ENCODE results near the gene SND1.

The SND1 gene

GRCh38 chr7:128029405-128029995, 377.5 kb downstream of the SND1 start:
- H3K4me3 ChIP-seq (replicated peaks; ENCODE audit: low read depth, low read length) = no peak overlapping the region
- no peak for TF ChIP-seq CTCF (IDR thresholded peaks at IDR 0.05; ENCODE audit: low read length, missing control alignments)
- DNase-seq (ENCODE audit: low read depth) = no peak

GRCh38 chr7:128030263-128030653, 378.3 kb downstream of the SND1 start:
- no peak for TF ChIP-seq CTCF (IDR thresholded peaks at IDR 0.05; ENCODE audit: low read length, missing control alignments)
- DNase-seq (ENCODE audit: low read depth) = no peak
- no peak overlapping the region for H3K4me3 ChIP-seq (replicated peaks; ENCODE audit: low read depth, low read length)

- peak; percentile 3 for TF ChIP-seq CTCF (IDR thresholded peaks at IDR 0.05; ENCODE audit: low read length, missing control alignments)
Observed at GRCh38 chr7:128030654-128031611, 378.9 kb downstream of the SND1 start, which contains the start of gene LRRC4. TSS of gene LRRC4 (minus strand) at chr7:128031437. CDS start at chr7:128030640, 797 bp downstream.

GRCh38 chr7:128031901-128032604, 380.1 kb downstream of the SND1 start:
- H3K4me3 ChIP-seq (replicated peaks; ENCODE audit: low read depth, low read length) = peak overlapping the region; percentile 40
- peak; percentile 92 for DNase-seq (ENCODE audit: low read depth)
- peak; percentile 10 for TF ChIP-seq CTCF (IDR thresholded peaks at IDR 0.05; ENCODE audit: low read length, missing control alignments)

More at GRCh38 chr7:128030654-128031611, 378.9 kb downstream of the SND1 start, which contains the start of gene LRRC4:
- DNase-seq (ENCODE audit: low read depth) = no peak
- peak within 1 kb of the TSS; percentile 46 for H3K4me3 ChIP-seq (replicated peaks; ENCODE audit: low read depth, low read length)

- no peak for TF ChIP-seq CTCF (IDR thresholded peaks at IDR 0.05; ENCODE audit: low read length, missing control alignments)
- peak overlapping the region; percentile 40 for H3K4me3 ChIP-seq (replicated peaks; ENCODE audit: low read depth, low read length)
- DNase-seq (ENCODE audit: low read depth) = no peak
Observed at GRCh38 chr7:128032605-128033235, 380.7 kb downstream of the SND1 start.

- H3K4me3 ChIP-seq (replicated peaks; ENCODE audit: low read depth, low read length) = no peak overlapping the region
- DNase-seq (ENCODE audit: low read depth) = no peak
- TF ChIP-seq CTCF (IDR thresholded peaks at IDR 0.05; ENCODE audit: low read length, missing control alignments) = no peak
Observed at GRCh38 chr7:128033246-128033645, 381.3 kb downstream of the SND1 start.
